Measurements from ENCODE around the gene LYZL6.

Gene LYZL6

DNA sequence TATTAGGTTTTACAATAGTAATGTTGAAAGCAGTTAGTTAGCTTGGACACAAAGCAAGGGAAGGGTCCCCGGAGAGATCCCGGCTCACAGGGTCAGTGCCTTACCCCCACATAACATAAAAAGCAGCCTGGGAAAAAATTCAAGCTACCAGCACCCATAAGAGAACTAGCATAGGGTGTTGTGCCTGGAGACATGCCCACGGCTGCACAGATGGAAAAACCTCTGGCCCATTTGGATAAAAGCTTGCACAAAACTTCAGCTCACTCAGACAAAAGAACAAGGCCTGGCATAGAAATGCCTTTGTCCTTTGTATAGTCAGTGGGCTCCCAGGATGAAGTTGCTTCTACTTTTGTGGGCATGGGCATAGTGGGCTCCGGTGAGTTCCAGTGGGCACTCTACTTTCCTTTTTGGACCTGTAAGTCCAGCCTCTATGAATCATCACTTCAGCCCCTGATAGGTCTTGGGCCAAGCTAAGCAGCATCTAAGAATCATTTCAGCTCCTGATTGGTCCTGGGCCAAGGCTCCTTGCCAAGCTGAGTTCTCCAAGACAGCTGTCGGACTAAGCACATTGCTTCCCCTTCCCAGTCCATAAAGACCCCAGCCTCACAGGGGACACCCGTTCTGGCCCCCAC is 11.6 kb downstream of the LYZL6 start:
- Mint-ChIP-seq H3K36me3 (ENCODE audit: low read depth) (peaks cover 6% of the 10 kb centered on the region), H3K4me3 (no peak overlapping the region), H3K9me3 (no peaks in the 10 kb centered on the region), H3K4me1 (ENCODE audit: low read depth) (peaks cover 27% of the 10 kb centered on the region), H3K27me3 (ENCODE audit: low read depth) (peaks cover 12% of the 10 kb centered on the region), H3K27ac (no peak overlapping the region)

DNA sequence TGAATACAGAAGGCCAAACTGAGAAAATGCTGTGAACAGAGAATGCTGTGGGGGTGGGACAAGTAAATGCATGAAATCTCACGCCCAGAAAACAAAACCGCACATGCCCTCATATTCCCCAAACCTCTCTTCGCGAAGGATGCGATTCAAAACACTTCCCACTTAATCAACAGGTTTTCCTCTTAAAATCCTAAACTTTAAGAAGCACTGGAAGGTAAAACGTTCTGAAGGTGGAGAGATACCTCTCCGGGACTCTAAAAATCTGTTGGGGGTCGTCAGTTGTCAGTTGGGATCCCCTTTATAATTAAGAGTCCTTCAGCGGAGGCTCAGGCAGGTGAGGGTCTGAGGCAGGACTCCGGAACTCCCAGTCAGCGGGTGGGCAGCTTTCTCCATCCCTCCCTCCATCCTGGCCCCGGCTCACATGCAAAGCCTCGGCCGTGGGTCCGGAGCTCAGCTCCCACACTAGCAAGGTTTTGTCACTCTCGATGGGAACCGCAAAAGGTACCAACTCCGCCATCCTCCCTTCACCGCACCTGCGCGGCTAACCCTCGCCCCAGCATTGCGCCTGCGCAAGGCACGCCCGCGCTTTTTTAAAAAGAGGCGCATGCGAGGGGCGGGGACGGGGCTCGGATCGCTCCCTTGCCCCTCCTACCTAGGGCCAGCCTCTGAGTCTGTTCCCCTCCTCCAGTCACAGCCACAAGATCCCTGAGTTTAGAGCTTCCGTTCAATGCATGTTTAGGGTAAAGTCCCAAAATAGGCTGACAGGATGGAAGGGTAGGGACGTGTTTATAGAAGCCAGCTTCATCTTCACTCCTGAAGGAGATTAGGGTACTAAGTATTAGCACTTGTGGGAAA is 13.1 kb downstream of the LYZL6 start, which contains the start of gene RDM1:
Gene RDM1 (minus strand): TSS at position 563 of the 855 bp plus-strand sequence. CDS start 46 bp downstream, at position 517.
- Mint-ChIP-seq H3K36me3 (ENCODE audit: low read depth) (peaks cover 6% of the 10 kb centered on the region), H3K9me3 (no peaks in the 10 kb centered on the region), H3K27ac (peak within 1 kb of the TSS; percentile 93), H3K4me3 (peak within 1 kb of the TSS; percentile 87), H3K27me3 (ENCODE audit: low read depth) (peaks cover 12% of the 10 kb centered on the region), H3K4me1 (ENCODE audit: low read depth) (peaks cover 27% of the 10 kb centered on the region)

DNA sequence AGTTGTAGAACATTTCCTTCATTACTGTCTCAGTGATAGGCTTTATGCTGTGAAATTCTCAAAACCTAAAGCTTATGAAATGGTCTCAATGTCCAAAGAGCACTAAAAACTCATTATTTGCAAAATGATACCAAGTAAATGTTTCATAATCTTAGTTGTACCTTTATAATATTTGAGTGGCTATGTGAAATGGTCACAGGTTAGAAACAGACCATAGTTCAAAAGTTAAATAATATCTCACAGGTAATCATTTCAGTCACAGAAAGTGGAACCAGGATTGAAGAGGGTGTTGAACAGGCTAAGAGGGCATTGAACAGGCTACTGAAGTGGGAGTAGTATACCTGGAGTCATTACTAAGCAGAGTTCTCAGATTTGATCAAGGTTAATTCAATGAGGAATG is 15.8 kb downstream of the LYZL6 start:
- Mint-ChIP-seq H3K9me3 (no peaks in the 10 kb centered on the region), H3K4me3 (no peak overlapping the region), H3K4me1 (ENCODE audit: low read depth) (peaks cover 29% of the 10 kb centered on the region), H3K27ac (no peak overlapping the region), H3K27me3 (ENCODE audit: low read depth) (peaks cover 3% of the 10 kb centered on the region), H3K36me3 (ENCODE audit: low read depth) (peaks cover 15% of the 10 kb centered on the region)

DNA sequence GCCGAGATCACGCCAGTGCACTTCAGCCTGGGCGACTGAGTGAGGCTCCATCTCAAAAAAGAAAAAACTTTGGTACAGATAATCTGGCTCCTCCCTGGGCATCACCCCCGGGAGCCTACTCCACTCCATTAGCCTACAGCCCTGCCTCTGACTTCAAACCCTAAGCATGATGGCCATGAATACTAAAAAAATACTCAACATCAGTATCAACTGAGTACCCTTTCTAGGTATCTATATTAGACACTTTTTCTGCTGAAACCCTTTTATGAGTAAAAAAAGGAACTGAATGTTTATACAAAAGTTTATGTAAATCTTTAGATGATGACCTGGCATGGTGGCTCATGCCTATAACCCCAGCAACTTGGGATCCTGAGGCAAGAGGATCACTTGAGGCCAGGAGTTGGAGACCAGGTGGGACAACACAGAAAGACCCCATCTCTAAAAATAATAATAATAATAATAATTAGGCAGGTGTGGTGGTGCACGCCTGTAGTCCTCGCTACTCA is 19.9 kb downstream of the LYZL6 start:
- Mint-ChIP-seq H3K27ac (no peak overlapping the region), H3K27me3 (ENCODE audit: low read depth) (no peaks in the 10 kb centered on the region), H3K36me3 (ENCODE audit: low read depth) (peaks cover 38% of the 10 kb centered on the region), H3K4me3 (no peak overlapping the region), H3K9me3 (peaks cover 3% of the 10 kb centered on the region), H3K4me1 (ENCODE audit: low read depth) (peaks cover 30% of the 10 kb centered on the region)

DNA sequence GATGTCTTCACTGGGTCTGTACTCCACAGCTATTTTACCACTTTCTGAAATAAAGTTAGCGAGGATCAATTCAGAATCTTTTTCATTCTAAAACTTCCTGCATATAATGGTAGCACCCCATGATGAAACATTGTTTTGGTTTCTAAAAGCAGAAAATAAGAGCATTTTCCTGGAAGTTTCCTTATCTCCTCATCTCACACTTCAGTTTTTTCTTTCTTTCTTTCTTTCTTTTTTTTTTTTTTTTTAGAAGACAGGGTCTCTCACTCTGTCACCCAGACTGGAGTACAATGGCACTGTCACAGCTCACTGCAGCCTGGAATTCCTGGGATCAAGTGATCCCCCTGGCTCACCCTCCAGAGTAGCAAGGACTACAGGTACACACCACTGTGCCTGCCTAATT is 23.3 kb downstream of the LYZL6 start:
- Mint-ChIP-seq H3K27ac (peak overlapping the region; percentile 62), H3K4me3 (peak overlapping the region; percentile 26), H3K36me3 (ENCODE audit: low read depth) (peaks cover 44% of the 10 kb centered on the region), H3K9me3 (peaks cover 3% of the 10 kb centered on the region), H3K4me1 (ENCODE audit: low read depth) (peaks cover 30% of the 10 kb centered on the region), H3K27me3 (ENCODE audit: low read depth) (no peaks in the 10 kb centered on the region)

DNA sequence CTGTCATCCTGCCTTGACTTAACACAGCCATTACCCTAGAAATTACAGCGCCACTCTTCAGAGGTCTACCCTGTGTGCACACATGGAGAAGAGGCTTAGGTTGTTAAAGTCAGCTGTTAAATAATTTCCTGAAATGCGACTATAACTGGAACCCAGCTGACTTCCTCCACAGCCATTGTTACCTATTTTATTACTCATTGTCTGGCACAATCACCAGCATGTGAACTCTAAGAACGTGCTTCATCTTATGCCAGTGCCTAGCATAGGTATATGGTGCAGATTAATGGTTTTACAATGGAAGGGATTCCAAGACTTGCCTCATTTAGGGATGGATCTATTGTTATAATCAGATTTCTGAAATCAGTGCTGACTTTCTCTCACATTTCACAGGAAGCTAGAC is 24.8 kb downstream of the LYZL6 start:
- H3K4me1 Mint-ChIP-seq (ENCODE audit: low read depth) = peaks cover 36% of the 10 kb centered on the region
- H3K27me3 Mint-ChIP-seq (ENCODE audit: low read depth) = no peaks in the 10 kb centered on the region
- peaks cover 44% of the 10 kb centered on the region for H3K36me3 Mint-ChIP-seq (ENCODE audit: low read depth)
- no peak overlapping the region for H3K4me3 Mint-ChIP-seq
- no peak overlapping the region for H3K27ac Mint-ChIP-seq
- peaks cover 3% of the 10 kb centered on the region for H3K9me3 Mint-ChIP-seq

DNA sequence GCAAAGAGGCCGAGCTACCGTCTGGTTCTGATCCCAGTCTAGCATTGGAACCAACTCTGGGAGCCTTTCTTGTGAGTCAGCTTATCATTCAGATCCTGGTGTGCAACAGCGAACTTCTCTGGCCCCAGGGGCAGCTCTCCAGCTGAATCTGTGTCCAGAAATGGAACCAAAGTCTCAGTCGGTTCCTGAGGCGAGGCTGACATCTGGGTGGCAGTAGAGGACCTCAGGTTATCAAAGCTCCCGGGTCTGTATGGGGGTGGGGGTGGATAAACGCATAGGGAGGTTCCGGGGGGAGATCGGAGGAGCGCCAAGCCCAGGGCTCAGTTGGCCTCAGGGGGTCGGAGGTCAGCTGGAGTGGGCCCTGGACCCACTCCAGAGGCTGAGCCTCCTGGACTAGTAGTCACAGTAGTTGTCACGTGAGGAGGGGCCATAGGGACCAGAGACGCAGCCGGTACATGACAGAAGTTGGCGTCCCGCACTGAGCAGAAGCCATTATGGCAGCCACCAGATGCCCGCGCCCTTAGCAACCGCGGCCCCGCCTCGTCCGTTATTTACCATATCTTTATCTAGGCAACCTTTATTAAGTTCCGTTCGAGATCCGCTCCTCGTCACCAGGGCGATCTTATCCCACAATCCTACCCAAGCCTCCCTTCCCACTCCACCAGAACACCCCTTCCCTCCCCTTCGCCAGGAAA is 25.8 kb downstream of the LYZL6 start:
- no peaks in the 10 kb centered on the region for H3K27me3 Mint-ChIP-seq (ENCODE audit: low read depth)
- H3K27ac Mint-ChIP-seq = no peak overlapping the region
- peaks cover 45% of the 10 kb centered on the region for H3K36me3 Mint-ChIP-seq (ENCODE audit: low read depth)
- H3K4me1 Mint-ChIP-seq (ENCODE audit: low read depth) = peaks cover 43% of the 10 kb centered on the region
- H3K4me3 Mint-ChIP-seq = no peak overlapping the region
- H3K9me3 Mint-ChIP-seq = peaks cover 3% of the 10 kb centered on the region

DNA sequence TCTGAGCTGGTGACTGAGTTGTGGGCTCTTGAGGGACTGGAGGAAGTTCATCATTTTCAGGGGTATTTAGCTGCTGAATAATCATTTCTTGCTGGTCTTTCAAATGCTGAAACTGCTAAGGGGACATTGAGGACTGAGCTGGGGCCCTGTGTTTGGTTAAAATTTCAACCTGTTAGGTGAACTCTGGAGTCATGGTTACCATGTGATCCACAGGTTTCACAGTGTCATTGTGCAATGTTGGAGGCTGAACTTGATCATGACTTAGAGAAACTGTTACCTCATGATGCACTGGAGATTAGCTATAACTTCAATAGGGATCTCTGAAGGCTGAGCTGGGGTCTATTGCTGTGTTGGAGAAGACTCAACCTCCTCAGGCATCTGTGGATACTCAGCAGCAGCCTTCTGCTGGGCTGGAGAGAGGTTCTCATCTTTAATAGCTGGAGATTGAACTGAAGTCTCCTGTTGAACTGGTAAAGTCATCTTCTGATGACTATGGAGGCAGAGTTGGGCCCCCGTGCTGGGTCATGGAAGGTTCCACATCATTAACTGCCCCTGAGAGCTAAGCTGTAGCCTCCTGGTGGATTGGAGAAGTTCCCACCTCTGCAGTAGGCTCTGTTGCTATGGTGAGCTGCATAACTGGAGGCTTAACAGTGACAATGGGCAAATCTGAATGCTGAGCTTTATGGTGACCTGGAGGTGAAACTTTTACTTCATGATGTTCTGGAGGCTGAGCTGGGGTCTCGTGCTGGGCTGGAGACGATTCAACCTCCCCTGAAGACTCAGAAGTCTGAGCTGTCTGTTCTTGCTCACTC is 28.2 kb downstream of the LYZL6 start:
- Mint-ChIP-seq H3K4me3 (no peak overlapping the region), H3K4me1 (ENCODE audit: low read depth) (peaks cover 32% of the 10 kb centered on the region), H3K27ac (no peak overlapping the region), H3K27me3 (ENCODE audit: low read depth) (no peaks in the 10 kb centered on the region), H3K36me3 (ENCODE audit: low read depth) (peaks cover 43% of the 10 kb centered on the region), H3K9me3 (peaks cover 3% of the 10 kb centered on the region)

DNA sequence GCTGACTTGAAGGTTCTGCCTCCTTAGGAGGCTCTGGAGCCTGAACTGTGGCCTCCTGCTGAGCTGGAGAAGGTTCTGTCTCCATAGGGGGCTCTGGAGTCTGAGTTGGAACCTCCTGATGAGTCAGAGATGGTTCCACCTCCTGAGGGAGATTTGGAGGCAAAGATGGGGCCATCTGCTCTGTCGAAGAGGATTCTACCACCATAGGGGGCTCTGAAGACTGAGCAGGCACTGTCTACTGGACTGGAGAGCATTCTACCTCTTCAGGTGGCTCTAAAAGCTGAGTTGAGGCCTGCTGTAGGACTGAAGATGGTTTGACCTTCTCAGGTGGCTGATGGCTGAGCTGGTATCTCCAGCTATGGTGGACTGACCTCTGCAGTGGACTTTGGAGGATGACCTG is 29.2 kb downstream of the LYZL6 start:
- Mint-ChIP-seq H3K4me3 (no peak overlapping the region), H3K27ac (no peak overlapping the region)

DNA sequence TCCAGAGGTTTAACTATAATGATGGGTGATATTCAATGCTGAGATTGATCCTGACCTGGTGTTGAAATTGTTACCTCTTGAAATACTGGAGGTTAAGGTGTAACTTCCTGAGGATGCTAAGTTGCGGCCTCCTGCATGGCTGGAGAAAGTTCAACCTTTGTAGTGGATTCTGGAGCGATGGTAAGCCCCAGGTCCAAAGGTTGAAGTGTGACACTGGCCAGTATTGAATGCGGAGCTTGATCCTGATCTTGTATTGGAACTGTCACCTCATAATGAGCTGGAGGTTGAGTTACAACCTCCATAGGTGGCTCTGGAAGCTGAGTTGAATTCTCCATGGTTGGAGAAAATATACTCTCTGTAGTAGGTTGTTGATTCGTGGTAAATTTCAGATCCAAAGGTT is 29.9 kb downstream of the LYZL6 start:
- peaks cover 37% of the 10 kb centered on the region for H3K36me3 Mint-ChIP-seq (ENCODE audit: low read depth)

More for the DNA sequence above, 29.2 kb downstream of the LYZL6 start:
- Mint-ChIP-seq H3K36me3 (ENCODE audit: low read depth) (peaks cover 36% of the 10 kb centered on the region), H3K4me1 (ENCODE audit: low read depth) (peaks cover 23% of the 10 kb centered on the region), H3K27me3 (ENCODE audit: low read depth) (no peaks in the 10 kb centered on the region), H3K9me3 (no peaks in the 10 kb centered on the region)

DNA sequence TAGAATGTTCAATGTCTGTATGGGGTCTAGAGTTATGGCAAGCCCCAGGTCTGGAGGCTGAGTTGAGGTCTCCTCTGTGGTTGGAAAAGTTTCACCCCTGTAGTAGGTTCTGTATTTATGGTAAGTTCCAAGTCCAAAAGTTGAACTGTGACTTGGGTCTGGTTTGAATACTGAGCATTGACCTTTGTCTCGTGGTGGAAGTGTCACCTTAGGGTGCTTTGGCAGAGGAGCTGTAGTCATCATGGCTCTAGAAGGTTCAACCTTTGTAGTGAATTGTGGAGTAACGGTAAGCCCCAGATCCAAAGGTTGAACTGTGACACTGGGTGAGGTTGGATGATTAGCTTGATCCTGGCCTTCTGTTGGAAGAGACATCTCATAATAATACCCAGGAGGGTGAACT is 30.6 kb downstream of the LYZL6 start:
- Mint-ChIP-seq H3K27ac (no peak overlapping the region), H3K27me3 (ENCODE audit: low read depth) (no peaks in the 10 kb centered on the region), H3K36me3 (ENCODE audit: low read depth) (peaks cover 33% of the 10 kb centered on the region), H3K4me3 (no peak overlapping the region), H3K4me1 (ENCODE audit: low read depth) (peaks cover 22% of the 10 kb centered on the region), H3K9me3 (no peaks in the 10 kb centered on the region)

More for the DNA sequence above, 29.9 kb downstream of the LYZL6 start:
- H3K4me3 Mint-ChIP-seq = no peak overlapping the region
- H3K27me3 Mint-ChIP-seq (ENCODE audit: low read depth) = no peaks in the 10 kb centered on the region
- peaks cover 26% of the 10 kb centered on the region for H3K4me1 Mint-ChIP-seq (ENCODE audit: low read depth)
- no peak overlapping the region for H3K27ac Mint-ChIP-seq
- H3K9me3 Mint-ChIP-seq = no peaks in the 10 kb centered on the region

DNA sequence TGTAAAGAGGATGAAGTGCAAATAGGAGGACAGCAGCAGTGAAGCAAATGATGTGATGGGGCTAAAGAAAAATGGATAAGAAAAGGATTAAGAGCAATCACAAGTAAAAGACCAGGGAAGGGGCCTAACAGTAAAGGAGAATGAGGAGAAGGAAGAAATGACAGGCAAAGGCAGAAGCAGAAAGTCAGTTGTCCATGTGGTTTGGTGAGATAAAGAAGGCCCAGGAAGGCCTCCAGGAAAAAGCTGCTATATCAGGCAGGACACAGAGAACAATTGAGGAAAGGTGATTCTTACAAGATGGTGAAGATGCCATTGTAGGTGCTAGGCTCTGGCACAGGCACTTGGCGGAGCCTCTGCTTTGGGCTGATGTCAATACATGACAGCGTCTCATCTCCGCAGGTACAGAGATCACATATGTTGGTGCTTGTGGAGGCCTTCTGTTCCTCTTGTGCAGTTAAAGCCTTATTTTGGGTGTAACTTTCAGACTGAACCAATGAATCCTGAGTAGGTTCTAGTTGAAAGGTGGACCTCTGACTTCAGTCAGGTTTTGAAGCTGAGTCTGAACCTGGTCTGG is 31.1 kb downstream of the LYZL6 start:
- Mint-ChIP-seq H3K27ac (no peak overlapping the region), H3K4me3 (no peak overlapping the region), H3K9me3 (no peaks in the 10 kb centered on the region), H3K4me1 (ENCODE audit: low read depth) (peaks cover 24% of the 10 kb centered on the region), H3K36me3 (ENCODE audit: low read depth) (peaks cover 32% of the 10 kb centered on the region), H3K27me3 (ENCODE audit: low read depth) (no peaks in the 10 kb centered on the region)

DNA sequence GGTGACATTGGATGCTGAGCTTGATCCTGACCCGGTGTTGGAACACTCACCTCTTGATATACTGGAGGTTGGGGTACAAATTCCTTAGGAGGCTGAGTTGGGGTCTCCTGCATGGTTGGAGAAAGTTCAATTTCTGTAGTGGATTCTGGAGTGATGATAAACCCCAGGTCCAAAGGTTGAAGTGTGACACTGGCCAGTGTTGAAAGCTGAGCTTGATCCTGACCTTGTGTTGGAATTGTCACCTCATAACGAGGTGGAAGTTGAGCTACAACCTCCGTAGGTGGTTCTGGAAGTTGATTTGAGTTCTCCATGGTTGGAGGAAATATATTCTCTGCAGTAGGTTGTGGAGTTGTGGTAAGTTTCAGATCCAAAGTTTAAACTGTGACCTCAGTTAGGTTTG is 34.1 kb downstream of the LYZL6 start:
- H3K27me3 Mint-ChIP-seq (ENCODE audit: low read depth) = peaks cover 7% of the 10 kb centered on the region
- H3K9me3 Mint-ChIP-seq = no peaks in the 10 kb centered on the region
- peaks cover 20% of the 10 kb centered on the region for H3K4me1 Mint-ChIP-seq (ENCODE audit: low read depth)
- no peak overlapping the region for H3K27ac Mint-ChIP-seq
- no peak overlapping the region for H3K4me3 Mint-ChIP-seq
- H3K36me3 Mint-ChIP-seq (ENCODE audit: low read depth) = peaks cover 21% of the 10 kb centered on the region

Measured in T-helper 1 cell treated with Interleukin-12 subunit alpha and Interleukin-12 subunit beta and Interleukin-4 antibody, amounts not matched to agents 30 μg/mL and 1 μg/mL, for 36 hours (primary cell).